OCI-LY7 (cell line): ENCODE measurements around the gene CDH22.

Source experiments
- EZH2phosphoT487 ChIP-seq: fragments of 200-600 bp; sonication (generic); IDR thresholded peaks from 2 replicates; pipeline ENCODE4 v1.6.1; 2018; ENCODE audit warnings: low read depth, borderline replicate concordance, mild to moderate bottlenecking, mixed run types, antibody characterized with exemption, low read length, moderate library complexity, mixed read lengths
- TF ChIP-seq, protein P1 (sequence below): fragments of 200-600 bp; sonication (generic); conservative IDR thresholded peaks from 2 replicates; pipeline ENCODE4 v1.5.1; 2014; ENCODE audit warnings: mild to moderate bottlenecking, antibody characterized with exemption, low read length, moderate library complexity, mixed read lengths

DNA sequence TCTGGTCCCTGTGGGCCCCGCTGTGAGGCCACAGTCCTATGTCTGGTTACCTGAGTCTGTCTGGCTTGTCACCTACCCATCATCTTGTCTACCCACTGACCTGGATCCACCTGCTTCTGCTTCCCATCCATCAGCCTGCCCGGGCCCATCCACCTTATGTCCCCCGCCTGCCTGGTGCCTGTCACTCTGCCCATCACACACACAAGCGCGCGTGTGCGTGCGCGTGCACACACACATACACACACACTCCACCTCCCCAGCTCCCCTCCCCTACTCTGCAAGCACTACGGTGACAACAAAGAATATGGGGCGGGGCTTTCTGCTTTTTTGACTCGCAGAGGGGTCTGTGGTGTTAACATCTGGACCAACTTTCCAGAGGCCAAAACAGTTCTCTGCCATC, 8.0 kb downstream of the CDH22 start:
- TF ChIP-seq, protein P1, sequence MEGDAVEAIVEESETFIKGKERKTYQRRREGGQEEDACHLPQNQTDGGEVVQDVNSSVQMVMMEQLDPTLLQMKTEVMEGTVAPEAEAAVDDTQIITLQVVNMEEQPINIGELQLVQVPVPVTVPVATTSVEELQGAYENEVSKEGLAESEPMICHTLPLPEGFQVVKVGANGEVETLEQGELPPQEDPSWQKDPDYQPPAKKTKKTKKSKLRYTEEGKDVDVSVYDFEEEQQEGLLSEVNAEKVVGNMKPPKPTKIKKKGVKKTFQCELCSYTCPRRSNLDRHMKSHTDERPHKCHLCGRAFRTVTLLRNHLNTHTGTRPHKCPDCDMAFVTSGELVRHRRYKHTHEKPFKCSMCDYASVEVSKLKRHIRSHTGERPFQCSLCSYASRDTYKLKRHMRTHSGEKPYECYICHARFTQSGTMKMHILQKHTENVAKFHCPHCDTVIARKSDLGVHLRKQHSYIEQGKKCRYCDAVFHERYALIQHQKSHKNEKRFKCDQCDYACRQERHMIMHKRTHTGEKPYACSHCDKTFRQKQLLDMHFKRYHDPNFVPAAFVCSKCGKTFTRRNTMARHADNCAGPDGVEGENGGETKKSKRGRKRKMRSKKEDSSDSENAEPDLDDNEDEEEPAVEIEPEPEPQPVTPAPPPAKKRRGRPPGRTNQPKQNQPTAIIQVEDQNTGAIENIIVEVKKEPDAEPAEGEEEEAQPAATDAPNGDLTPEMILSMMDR: no peak
- no peak for TF ChIP-seq EZH2phosphoT487
